OCI-LY3 (cell line): Measurements from ENCODE around the gene IER3.

ENCODE experiments used
- EZH2phosphoT487 ChIP-seq: fragments of 200-600 bp; shearing (Covaris generic); IDR thresholded peaks from 2 replicates; pipeline ENCODE4 v1.6.1; 2018; ENCODE audit warnings: antibody characterized with exemption, mixed run types, low read depth
- TF ChIP-seq, protein P1 (sequence below): fragments of 200-600, 300-600 bp; sonication (generic); IDR thresholded peaks from 2 replicates; pipeline ENCODE4 v1.5.1; 2014; ENCODE audit warnings: antibody characterized with exemption, low read length, low read depth

DNA sequence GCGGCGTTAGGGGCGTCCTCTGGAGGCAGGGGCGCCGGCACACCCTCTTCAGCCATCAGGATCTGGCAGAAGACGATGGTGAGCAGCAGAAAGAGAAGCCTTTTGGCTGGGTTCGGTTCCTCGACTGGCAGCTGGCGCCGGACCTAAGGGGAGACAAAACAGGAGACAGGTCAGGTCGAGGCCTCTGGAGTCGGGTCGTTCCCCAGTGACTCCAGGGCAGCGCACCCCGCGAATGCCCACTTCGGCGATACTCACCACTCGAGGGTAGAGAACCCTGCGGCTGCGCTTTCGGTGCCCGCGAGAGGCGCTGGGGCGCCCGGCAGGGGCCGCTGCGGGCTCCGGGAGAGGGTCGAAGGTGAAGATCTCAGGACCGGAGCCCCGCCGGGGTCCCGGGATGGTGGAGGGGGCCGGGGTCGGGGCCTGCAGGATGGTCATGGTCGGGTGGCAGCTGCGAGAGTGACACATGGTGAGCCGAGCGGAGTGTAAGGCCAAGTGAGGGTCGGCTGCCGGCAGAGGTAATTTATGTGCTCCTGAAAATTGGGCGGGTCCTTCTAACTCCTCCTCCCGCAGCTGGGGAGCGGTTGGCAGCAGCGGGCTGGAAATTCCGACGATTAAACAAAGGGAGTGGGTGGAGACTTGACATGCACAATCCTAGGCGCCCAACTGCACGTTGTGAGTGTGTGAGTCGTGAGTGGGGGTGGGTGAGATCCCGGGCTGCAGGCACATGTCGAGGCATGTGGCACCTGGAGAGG is at the start of gene IER3:
- TF ChIP-seq, protein P1, sequence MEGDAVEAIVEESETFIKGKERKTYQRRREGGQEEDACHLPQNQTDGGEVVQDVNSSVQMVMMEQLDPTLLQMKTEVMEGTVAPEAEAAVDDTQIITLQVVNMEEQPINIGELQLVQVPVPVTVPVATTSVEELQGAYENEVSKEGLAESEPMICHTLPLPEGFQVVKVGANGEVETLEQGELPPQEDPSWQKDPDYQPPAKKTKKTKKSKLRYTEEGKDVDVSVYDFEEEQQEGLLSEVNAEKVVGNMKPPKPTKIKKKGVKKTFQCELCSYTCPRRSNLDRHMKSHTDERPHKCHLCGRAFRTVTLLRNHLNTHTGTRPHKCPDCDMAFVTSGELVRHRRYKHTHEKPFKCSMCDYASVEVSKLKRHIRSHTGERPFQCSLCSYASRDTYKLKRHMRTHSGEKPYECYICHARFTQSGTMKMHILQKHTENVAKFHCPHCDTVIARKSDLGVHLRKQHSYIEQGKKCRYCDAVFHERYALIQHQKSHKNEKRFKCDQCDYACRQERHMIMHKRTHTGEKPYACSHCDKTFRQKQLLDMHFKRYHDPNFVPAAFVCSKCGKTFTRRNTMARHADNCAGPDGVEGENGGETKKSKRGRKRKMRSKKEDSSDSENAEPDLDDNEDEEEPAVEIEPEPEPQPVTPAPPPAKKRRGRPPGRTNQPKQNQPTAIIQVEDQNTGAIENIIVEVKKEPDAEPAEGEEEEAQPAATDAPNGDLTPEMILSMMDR, result peak; percentile 56
- TF ChIP-seq EZH2phosphoT487, result no peak
